A673 (cell line): ENCODE data around the gene HOOK2. TPM values are rescaled to one million over a fixed set of nuclear protein-coding genes. Genes with fewer than 3 reads are reported as not detected.

Experiments
- BruUV-seq: library from RNA; stranded (reverse); fragments of 400-500 nt; replicated peaks from 2 replicates; lab custom pipeline; 2021; lab: Mats Ljungman, UMichigan
- CTCF ChIA-PET: fragments of 300-600 bp; sonication (Branson Sonifier 250); formaldehyde crosslinking; loops from one replicate; lab custom pipeline; 2022; ENCODE audit warnings: antibody characterized with exemption; lab: Charles Lee
- POLR2A ChIA-PET: fragments of 300-600 bp; sonication (Branson Sonifier 250); formaldehyde crosslinking; loops from one replicate; lab custom pipeline; 2022; ENCODE audit warnings: antibody characterized with exemption; ENCODE audit not compliant: low non-redundant PET; lab: Charles Lee
- DNase-seq: peaks from one replicate; pipeline ENCODE4 v3.0.0-alpha.2; 2015; ENCODE audit warnings: low spot score
- H3K27ac ChIP-seq: fragments of 200-600 bp; sonication (generic); 2 replicates; pipeline ENCODE4 v1.5.1; 2016; ENCODE audit warnings: mixed run types, low read depth, mild to moderate bottlenecking, mixed read lengths, antibody characterized with exemption, low read length; ENCODE audit not compliant: poor library complexity, severe bottlenecking
- H3K27me3 ChIP-seq: fragments of 200-600 bp; sonication (generic); replicated peaks from 2 replicates; pipeline ENCODE4 v1.6.1; 2017; ENCODE audit warnings: mixed run types, low read depth, mild to moderate bottlenecking, mixed read lengths, antibody characterized with exemption, low read length; ENCODE audit not compliant: insufficient read depth, poor library complexity
- H3K36me3 ChIP-seq: fragments of 200-600 bp; sonication (generic); 2 replicates; pipeline ENCODE4 v1.6.1; 2016; ENCODE audit warnings: mixed run types, mild to moderate bottlenecking, mixed read lengths, antibody characterized with exemption, low read length; ENCODE audit not compliant: insufficient read depth, poor library complexity, severe bottlenecking
- H3K4me1 ChIP-seq: fragments of 200-600 bp; sonication (generic); 2 replicates; pipeline ENCODE4 v1.6.1; 2017; ENCODE audit warnings: mixed run types, mild to moderate bottlenecking, mixed read lengths, antibody characterized with exemption, low read length; ENCODE audit not compliant: insufficient read depth, poor library complexity, severe bottlenecking
- H3K4me3 ChIP-seq: fragments of 200-600 bp; sonication (generic); 2 replicates; pipeline ENCODE4 v1.5.1; 2016; ENCODE audit warnings: low read depth, mixed run types, mild to moderate bottlenecking, mixed read lengths, low read length; ENCODE audit not compliant: poor library complexity, severe bottlenecking
- H3K9me3 ChIP-seq: fragments of 200-600 bp; sonication (generic); 2 replicates; pipeline ENCODE4 v1.6.1; 2016; ENCODE audit warnings: mixed run types, low read depth, mild to moderate bottlenecking, mixed read lengths, antibody characterized with exemption, low read length; ENCODE audit not compliant: poor library complexity, severe bottlenecking
- EZH2 ChIP-seq: fragments of 200-600 bp; sonication (generic); IDR thresholded peaks from 2 replicates; pipeline ENCODE4 v1.6.1; 2017; ENCODE audit warnings: borderline replicate concordance, low read depth, mild to moderate bottlenecking, mixed read lengths, antibody characterized with exemption, low read length; ENCODE audit not compliant: poor library complexity, severe bottlenecking
- intact Hi-C: fragments of 100-400 bp; cut with micrococcal nuclease; formaldehyde crosslinking; loops from one replicate; pipeline ENCODE4 v1.10.0; 2022; ENCODE audit not compliant: unreplicated experiment
- total RNA-seq: library from RNA; stranded (reverse); gene quantifications from 2 replicates; pipeline ENCODE4 v1.2.3, GENCODE V29; 2021
- TF ChIP-seq, protein P1 (sequence below): fragments of 300-800, 200-600 bp; sonication (generic); conservative IDR thresholded peaks from 2 replicates; pipeline ENCODE4 v1.5.1; 2017; ENCODE audit warnings: low read depth, mild to moderate bottlenecking, antibody characterized with exemption, low read length, moderate library complexity, mixed read lengths

Gene HOOK2
- total RNA-seq, 1 experiment from 2014 or later: 25.8 TPM

DNA sequence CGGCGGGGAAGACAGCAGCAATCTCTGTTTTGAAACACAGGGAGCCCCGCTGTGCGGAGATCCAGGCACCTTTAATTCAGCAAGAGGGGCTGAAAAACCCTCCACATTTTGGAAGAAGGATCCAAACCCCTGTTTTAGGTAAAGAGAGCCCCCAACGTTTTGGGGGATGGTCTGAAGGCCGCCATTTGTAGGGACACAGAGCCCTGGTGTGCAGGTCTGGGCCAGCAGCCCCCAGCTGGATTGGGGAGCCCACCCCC lies 3.5 kb upstream of the HOOK2 start:
- TSS peak; percentile 90 for BruUV-seq
- peak overlapping the region; percentile 48 for H3K4me3 ChIP-seq
- ChIA-PET CTCF (interaction anchor here (0.6 to 2.1 kb wide), 4 partner anchors 13 to 17 kb away, joined by 3 to 14 read pairs (median 4); no protein-coding TSS in a partner anchor), POLR2A (interaction anchor here (1.0 kb wide), 1 partner anchor 14 kb away, joined by 4 read pairs; no protein-coding TSS in a partner anchor)
- TF ChIP-seq, protein P1, sequence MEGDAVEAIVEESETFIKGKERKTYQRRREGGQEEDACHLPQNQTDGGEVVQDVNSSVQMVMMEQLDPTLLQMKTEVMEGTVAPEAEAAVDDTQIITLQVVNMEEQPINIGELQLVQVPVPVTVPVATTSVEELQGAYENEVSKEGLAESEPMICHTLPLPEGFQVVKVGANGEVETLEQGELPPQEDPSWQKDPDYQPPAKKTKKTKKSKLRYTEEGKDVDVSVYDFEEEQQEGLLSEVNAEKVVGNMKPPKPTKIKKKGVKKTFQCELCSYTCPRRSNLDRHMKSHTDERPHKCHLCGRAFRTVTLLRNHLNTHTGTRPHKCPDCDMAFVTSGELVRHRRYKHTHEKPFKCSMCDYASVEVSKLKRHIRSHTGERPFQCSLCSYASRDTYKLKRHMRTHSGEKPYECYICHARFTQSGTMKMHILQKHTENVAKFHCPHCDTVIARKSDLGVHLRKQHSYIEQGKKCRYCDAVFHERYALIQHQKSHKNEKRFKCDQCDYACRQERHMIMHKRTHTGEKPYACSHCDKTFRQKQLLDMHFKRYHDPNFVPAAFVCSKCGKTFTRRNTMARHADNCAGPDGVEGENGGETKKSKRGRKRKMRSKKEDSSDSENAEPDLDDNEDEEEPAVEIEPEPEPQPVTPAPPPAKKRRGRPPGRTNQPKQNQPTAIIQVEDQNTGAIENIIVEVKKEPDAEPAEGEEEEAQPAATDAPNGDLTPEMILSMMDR: no peak
- TF ChIP-seq EZH2: no peak
- peaks cover 37% of the 10 kb centered on the region for H3K4me1 ChIP-seq
- peak overlapping the region; percentile 73 for H3K27ac ChIP-seq
- H3K9me3 ChIP-seq: no peaks in the 10 kb centered on the region
- H3K36me3 ChIP-seq: no peaks in the 10 kb centered on the region
- intact Hi-C loops: no loop called here
- no peak for DNase-seq
- H3K27me3 ChIP-seq: no peaks in the 10 kb centered on the region

DNA sequence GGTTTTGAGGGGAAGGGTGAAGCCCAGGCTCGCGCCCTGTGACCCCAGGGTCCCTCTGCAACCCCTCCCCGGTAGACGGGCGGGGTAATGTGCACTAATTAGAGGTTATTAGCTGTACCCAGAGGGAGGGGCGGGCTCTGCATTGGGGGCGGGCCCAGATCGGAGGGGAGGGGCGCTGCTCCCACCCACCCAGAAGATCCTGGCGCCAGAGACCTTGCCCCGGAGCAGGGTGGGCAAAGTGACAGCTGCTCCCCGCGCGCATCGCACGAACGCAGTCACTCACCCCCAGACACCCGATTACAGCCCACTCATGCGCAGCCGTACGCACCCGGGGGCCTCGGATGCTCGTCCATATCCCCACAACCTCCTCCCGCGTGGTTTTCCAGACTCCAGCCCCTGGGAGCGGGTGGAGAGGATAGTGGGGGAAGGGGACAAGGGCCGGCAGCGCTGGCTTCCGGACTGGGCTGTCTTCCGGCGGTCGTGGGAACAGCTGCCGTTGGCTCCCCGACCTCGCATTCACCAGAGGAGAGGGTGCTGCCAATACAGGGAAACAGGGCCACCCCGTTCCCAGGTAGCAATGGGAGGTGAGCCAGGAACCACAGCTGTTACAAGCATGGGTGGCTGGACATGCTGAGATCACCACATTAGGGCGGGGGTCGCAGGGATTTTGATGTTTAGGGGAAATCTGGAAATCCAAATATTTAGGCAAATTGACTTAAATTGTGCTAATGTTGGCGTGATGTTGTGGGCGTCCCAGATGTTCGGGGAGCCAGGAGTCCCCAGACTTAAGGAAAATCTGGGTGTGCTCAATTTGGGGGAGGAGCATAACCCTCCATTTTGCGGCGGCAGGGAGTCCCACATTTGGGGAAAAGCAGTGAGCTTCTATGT lies 2.9 kb upstream of the HOOK2 start:
- peak; percentile 78 for DNase-seq
- peak overlapping the region; percentile 73 for H3K27ac ChIP-seq
- ChIA-PET CTCF (interaction anchor here (0.6 to 2.1 kb wide), 7 partner anchors 13 to 82 kb away, joined by 3 to 29 read pairs (median 7); partner anchors contain the start of genes FBXW9 and JUNB), POLR2A (interaction anchor here (1.0 to 1.4 kb wide), 2 partner anchors 13 to 14 kb away, joined by 4 to 6 read pairs; partner anchors contain the start of gene JUNB)
- TF ChIP-seq EZH2: no peak
- TF ChIP-seq, protein P1: no peak
- no peaks in the 10 kb centered on the region for H3K27me3 ChIP-seq
- H3K36me3 ChIP-seq: no peaks in the 10 kb centered on the region
- peaks cover 31% of the 10 kb centered on the region for H3K4me1 ChIP-seq
- intact Hi-C loops: no loop called here
- peak overlapping the region; percentile 48 for H3K4me3 ChIP-seq
- no peaks in the 10 kb centered on the region for H3K9me3 ChIP-seq
- no TSS peak for BruUV-seq

DNA sequence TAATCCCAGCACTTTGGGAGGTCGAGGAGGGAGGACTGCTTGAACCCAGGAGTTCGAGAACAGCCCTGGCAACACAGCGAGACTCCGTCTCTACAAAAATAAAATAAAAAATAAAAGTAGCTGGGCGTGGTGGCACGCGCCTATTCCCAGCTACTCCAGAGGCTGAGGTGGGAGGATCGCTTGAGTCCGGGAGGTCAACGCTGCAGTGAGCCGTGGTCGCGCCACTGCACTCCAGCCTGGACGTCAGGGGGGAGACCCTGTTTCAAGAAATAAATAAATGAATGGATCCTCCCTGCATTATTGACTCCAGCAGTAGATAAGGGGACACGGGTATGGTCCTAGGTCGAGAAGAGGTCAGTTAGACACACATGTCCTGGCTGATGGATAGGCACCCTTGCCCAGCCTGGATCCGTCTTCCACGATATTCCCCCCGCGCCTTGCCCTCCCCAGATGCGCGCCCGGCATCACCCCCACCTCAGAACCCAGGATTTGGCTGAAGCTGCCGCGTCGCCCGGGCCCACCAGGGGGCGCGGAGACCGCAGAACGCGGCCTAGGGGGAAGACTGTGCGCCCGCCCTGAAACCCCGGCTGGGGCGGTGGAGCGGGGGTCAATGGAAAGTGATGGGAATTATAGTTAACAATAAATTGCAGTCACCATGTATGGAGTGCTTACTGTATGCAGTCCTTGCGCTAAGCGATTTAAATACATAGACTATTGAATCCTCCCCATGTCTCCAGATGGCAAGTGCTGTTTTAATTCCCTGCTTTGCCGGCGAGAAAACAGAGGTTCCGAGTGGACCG lies 2.1 kb upstream of the HOOK2 start:
- ChIA-PET POLR2A (interaction anchor here (0.6 to 1.4 kb wide), 2 partner anchors 14 to 99 kb away, joined by 4 to 6 read pairs; partner anchors contain the start of gene JUNB), CTCF (interaction anchor here (0.6 to 2.1 kb wide), 5 partner anchors 9 to 161 kb away, joined by 4 to 29 read pairs (median 7); partner anchors contain the start of genes FBXW9 and JUNB)
- Histone ChIP-seq H3K9me3 (no peaks in the 10 kb centered on the region), H3K4me3 (peak overlapping the region; percentile 48), H3K36me3 (no peaks in the 10 kb centered on the region), H3K27me3 (no peaks in the 10 kb centered on the region), H3K27ac (peak overlapping the region; percentile 73), H3K4me1 (peaks cover 23% of the 10 kb centered on the region)
- intact Hi-C loops: loop anchor here (1.0 kb wide), 1 partner anchor 19 kb away; no protein-coding TSS in a partner anchor
- BruUV-seq: no TSS peak
- DNase-seq: peak; percentile 91
- TF ChIP-seq, protein P1: peak; percentile 98
- no peak for TF ChIP-seq EZH2
